GM23338 (cell line): ENCODE results near the gene NOX4. TPM values are rescaled to one million over a fixed set of nuclear protein-coding genes. Genes with fewer than 3 reads are reported as not detected.
"Not testable (repeated sequence)": the region's sequence is repeated elsewhere in the genome, so short reads cannot be mapped to it uniquely, and the experiment has no call there.

Experiments used
- ATAC-seq: fragments of 200-7000 bp; cut with Tn5 transposase; 3 replicates; pipeline ENCODE4 v1.9.1; 2020
- DNase-seq: peaks from one replicate; pipeline ENCODE4 v3.0.0-alpha.2; 2015; ENCODE audit warnings: low spot score
- H2AFZ ChIP-seq: fragments of 200-600 bp; sonication (generic); 2 replicates; pipeline ENCODE4 v1.8.0; 2016; ENCODE audit warnings: antibody characterized with exemption, mild to moderate bottlenecking, moderate library complexity
- H3F3A ChIP-seq: fragments of 200-600 bp; sonication (generic); replicated peaks from 2 replicates; pipeline ENCODE4 v1.8.0; 2017; ENCODE audit warnings: antibody characterized with exemption, mixed run types, low read depth
- H3K27ac ChIP-seq: fragments of 200-600 bp; sonication (generic); 2 replicates; pipeline ENCODE4 v1.6.1; 2016; ENCODE audit warnings: low read depth
- H3K27me3 ChIP-seq: fragments of 200-600 bp; sonication (generic); 2 replicates; pipeline ENCODE4 v1.8.0; 2016; ENCODE audit warnings: mild to moderate bottlenecking, mixed run types, moderate library complexity; ENCODE audit not compliant: insufficient read depth
- H3K36me3 ChIP-seq: fragments of 200-600 bp; sonication (generic); 2 replicates; pipeline ENCODE4 v1.8.0; 2016; ENCODE audit warnings: mild to moderate bottlenecking; ENCODE audit not compliant: insufficient read depth
- H3K4me1 ChIP-seq: fragments of 200-600 bp; sonication (generic); 2 replicates; pipeline ENCODE4 v1.8.0; 2016; ENCODE audit warnings: mild to moderate bottlenecking, moderate library complexity; ENCODE audit not compliant: insufficient read depth
- H3K4me2 ChIP-seq: fragments of 200-600 bp; sonication (generic); 2 replicates; pipeline ENCODE4 v1.7.1; 2017; ENCODE audit warnings: mixed run types
- H3K4me3 ChIP-seq: fragments of 200-600 bp; sonication (generic); 2 replicates; pipeline ENCODE4 v1.6.1; 2016; ENCODE audit warnings: mixed run types
- H3K79me2 ChIP-seq: fragments of 200-600 bp; sonication (generic); replicated peaks from 2 replicates; pipeline ENCODE4 v1.8.0; 2017; ENCODE audit warnings: mild to moderate bottlenecking; ENCODE audit not compliant: insufficient read depth
- H3K9me2 ChIP-seq: fragments of 200-600 bp; sonication (generic); 2 replicates; pipeline ENCODE4 v1.8.0; 2017; ENCODE audit not compliant: insufficient read depth
- H4K20me1 ChIP-seq: fragments of 200-600 bp; sonication (generic); replicated peaks from 2 replicates; pipeline ENCODE4 v1.8.0; 2017; ENCODE audit warnings: mild to moderate bottlenecking; ENCODE audit not compliant: insufficient read depth
- H3K27ac Mint-ChIP-seq: 2 replicates; pipeline ENCODE4 v1.8.0; 2020; ENCODE audit warnings: inconsistent platforms, mild to moderate bottlenecking, moderate library complexity, mixed read lengths
- H3K27me3 Mint-ChIP-seq: 3 replicates; pipeline ENCODE4 v1.8.0; 2022; ENCODE audit warnings: low read depth, mild to moderate bottlenecking, moderate library complexity, mixed read lengths, inconsistent platforms; ENCODE audit not compliant: insufficient read depth, poor library complexity
- H3K36me3 Mint-ChIP-seq: 3 replicates; pipeline ENCODE4 v1.8.0; 2021; ENCODE audit warnings: low read depth, mild to moderate bottlenecking, inconsistent platforms, moderate library complexity, mixed read lengths
- H3K4me1 Mint-ChIP-seq: 3 replicates; pipeline ENCODE4 v1.8.0; 2020; ENCODE audit warnings: mild to moderate bottlenecking, inconsistent platforms, mixed read lengths
- H3K4me3 Mint-ChIP-seq: 3 replicates; pipeline ENCODE4 v1.8.0; 2021; ENCODE audit warnings: moderate library complexity, mild to moderate bottlenecking, inconsistent platforms, mixed read lengths
- H3K9me3 Mint-ChIP-seq: 3 replicates; pipeline ENCODE4 v1.8.0; 2020; ENCODE audit warnings: moderate library complexity, mild to moderate bottlenecking, inconsistent platforms, mixed read lengths
- CREB1 ChIP-seq: fragments of 250-450 bp; sonication (Bioruptor Pico); IDR thresholded peaks from 2 replicates; pipeline ENCODE4 v1.5.0; 2020; ENCODE audit warnings: low read depth, mild to moderate bottlenecking, moderate library complexity
- EZH2phosphoT487 ChIP-seq: fragments of 200-600 bp; sonication (generic); IDR thresholded peaks from one replicate; pipeline ENCODE4 v1.8.1; 2018; ENCODE audit warnings: antibody characterized with exemption; ENCODE audit not compliant: unreplicated experiment
- ZNF331 ChIP-seq: fragments of 250-450 bp; sonication (Bioruptor Pico); IDR thresholded peaks from 2 replicates; pipeline ENCODE4 v1.5.0; 2020; ENCODE audit warnings: low read depth, mild to moderate bottlenecking, moderate library complexity
- polyA plus RNA-seq: library from polyadenylated mRNA; unstranded; fragments of >200 nt; fragmentation: Nextera tagmentation; extraction: Ambion mirVana; gene quantifications from 2 replicates; pipeline ENCODE4 v1.2.1, GENCODE V29; 2016
- total RNA-seq: library from RNA; depleted of rRNA; stranded (reverse); fragments of >200 nt; shearing (Covaris generic); gene quantifications from 2 replicates; pipeline ENCODE4 v1.2.3, GENCODE V29; 2014
- TF ChIP-seq, protein P1 (sequence below), 2 experiments: fragments of 200-600 bp in 1 of 2; sonication (generic) in 1 of 2; conservative IDR thresholded peaks; 2 replicates each; pipeline versions ENCODE4 v1.5.1 to v1.6.1; 2016 to 2017; ENCODE audit warnings: antibody characterized with exemption in 2 of 2, low read depth in 2 of 2, mild to moderate bottlenecking in 2 of 2, moderate library complexity in 1 of 2
- TF ChIP-seq, protein P2 (sequence below): IDR thresholded peaks from one replicate; pipeline ENCODE4 v1.6.1; 2018; ENCODE audit warnings: antibody characterized with exemption; ENCODE audit not compliant: unreplicated experiment

The NOX4 gene
- total and polyA plus RNA-seq, 2 experiments from 2014 or later, result 1.9 to 2.6 TPM

DNA sequence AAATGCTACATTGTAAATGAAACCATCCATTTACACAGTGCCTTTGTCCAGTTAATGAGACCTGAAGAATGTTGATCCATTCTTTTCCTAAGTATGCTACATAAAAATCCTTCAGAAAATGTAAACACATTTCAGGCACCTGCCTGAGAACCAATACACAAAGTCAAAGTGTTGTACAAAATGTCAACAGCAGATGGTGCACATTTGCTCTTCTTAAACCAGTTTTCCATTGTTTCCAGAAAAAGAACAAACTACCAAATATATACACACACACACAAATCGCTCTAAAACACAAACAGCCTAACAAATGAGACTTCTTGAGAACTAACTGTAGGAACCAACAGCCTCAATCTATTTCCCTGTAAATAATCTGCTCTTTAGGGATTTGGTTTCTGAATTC is 157.5 kb downstream of the NOX4 start:
- H3K27ac ChIP-seq, result not testable (repeated sequence)
- DNase-seq, result peak; percentile 23

DNA sequence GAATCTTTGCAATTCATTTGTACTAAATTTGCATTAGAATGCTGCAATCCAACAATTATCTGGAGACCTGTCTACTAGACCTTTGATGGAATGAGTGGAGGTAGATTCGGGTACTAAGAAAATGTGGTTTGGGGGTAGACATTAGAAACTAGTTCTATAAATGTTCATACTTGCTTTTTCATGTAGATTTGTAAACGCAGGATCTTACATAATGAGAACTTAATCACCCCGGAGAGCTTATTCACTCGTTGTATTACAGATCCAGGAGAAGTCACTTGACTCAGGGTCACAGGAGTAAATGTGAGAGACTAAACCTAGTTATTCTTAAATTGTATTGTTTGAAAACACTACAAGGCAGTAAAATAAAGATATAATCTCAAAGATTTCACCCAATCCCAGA is 159.2 kb downstream of the NOX4 start:
- not testable (repeated sequence) for H3K79me2 ChIP-seq, H3K36me3 Mint-ChIP-seq, H3K9me2 ChIP-seq, H3K27me3 ChIP-seq, H2AFZ ChIP-seq, ATAC-seq, H4K20me1 ChIP-seq, H3K27ac ChIP-seq, H3F3A ChIP-seq, H3K4me3 ChIP-seq, H3K36me3 ChIP-seq, H3K9me3 Mint-ChIP-seq, H3K27me3 Mint-ChIP-seq
- Mint-ChIP-seq H3K27ac (peak overlapping the region; percentile 78), H3K4me3 (peak overlapping the region; percentile 9; the same call in 2 of the 3 replicates), H3K4me1 (peaks cover 30% of the 10 kb centered on the region)
- peak overlapping the region; percentile 3 for H3K4me2 ChIP-seq
- H3K4me1 ChIP-seq, result peaks cover 23% of the 10 kb centered on the region
- DNase-seq, result peak; percentile 3

More for the DNA sequence above, 157.5 kb downstream of the NOX4 start:
- H3K9me3 Mint-ChIP-seq, H3K27me3 Mint-ChIP-seq, H3K4me2 ChIP-seq, ATAC-seq, H3K27me3 ChIP-seq, H2AFZ ChIP-seq, H3K4me3 ChIP-seq, H3K36me3 Mint-ChIP-seq, H4K20me1 ChIP-seq, H3K9me2 ChIP-seq, H3K79me2 ChIP-seq, H3K36me3 ChIP-seq, H3K4me3 Mint-ChIP-seq, H3F3A ChIP-seq: not testable (repeated sequence)
- TF ChIP-seq, protein P1, sequence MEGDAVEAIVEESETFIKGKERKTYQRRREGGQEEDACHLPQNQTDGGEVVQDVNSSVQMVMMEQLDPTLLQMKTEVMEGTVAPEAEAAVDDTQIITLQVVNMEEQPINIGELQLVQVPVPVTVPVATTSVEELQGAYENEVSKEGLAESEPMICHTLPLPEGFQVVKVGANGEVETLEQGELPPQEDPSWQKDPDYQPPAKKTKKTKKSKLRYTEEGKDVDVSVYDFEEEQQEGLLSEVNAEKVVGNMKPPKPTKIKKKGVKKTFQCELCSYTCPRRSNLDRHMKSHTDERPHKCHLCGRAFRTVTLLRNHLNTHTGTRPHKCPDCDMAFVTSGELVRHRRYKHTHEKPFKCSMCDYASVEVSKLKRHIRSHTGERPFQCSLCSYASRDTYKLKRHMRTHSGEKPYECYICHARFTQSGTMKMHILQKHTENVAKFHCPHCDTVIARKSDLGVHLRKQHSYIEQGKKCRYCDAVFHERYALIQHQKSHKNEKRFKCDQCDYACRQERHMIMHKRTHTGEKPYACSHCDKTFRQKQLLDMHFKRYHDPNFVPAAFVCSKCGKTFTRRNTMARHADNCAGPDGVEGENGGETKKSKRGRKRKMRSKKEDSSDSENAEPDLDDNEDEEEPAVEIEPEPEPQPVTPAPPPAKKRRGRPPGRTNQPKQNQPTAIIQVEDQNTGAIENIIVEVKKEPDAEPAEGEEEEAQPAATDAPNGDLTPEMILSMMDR (conservative IDR thresholded peaks at IDR 0.05; ENCODE audit: low read depth in 2 of 2), result peak; percentile 44 to 47; a peak in 3 of 4 replicates
- H3K27ac Mint-ChIP-seq, result peak overlapping the region; percentile 12; the same call in 1 of the 2 replicates
- H3K4me1 ChIP-seq, result peaks cover 18% of the 10 kb centered on the region
- H3K4me1 Mint-ChIP-seq, result peaks cover 19% of the 10 kb centered on the region; the same call in 2 of the 3 replicates

GRCh38 chr11:89327885-89328284 is 163.3 kb downstream of the NOX4 start:
- Histone ChIP-seq H3K4me3 (no peak overlapping the region), H3K4me1 (peaks cover 23% of the 10 kb centered on the region), H3K36me3 (no peaks in the 10 kb centered on the region), H3K4me2 (no peak overlapping the region), H2AFZ (0 out of 2 replicates have a peak overlapping the region, but pooled peaks have one; percentile 45), H4K20me1 (no peaks in the 10 kb centered on the region), H3K79me2 (no peaks in the 10 kb centered on the region), H3K9me2 (no peaks in the 10 kb centered on the region), H3K27ac (no peak overlapping the region), H3F3A (no peaks in the 10 kb centered on the region), H3K27me3 (no peaks in the 10 kb centered on the region)
- ATAC-seq (peak; percentile 41; the same call in 2 of the 3 replicates), DNase-seq (no peak)
- H3K27me3 Mint-ChIP-seq, result no peaks in the 10 kb centered on the region
- no peaks in the 10 kb centered on the region for H3K9me3 Mint-ChIP-seq
- peaks cover 24% of the 10 kb centered on the region for H3K4me1 Mint-ChIP-seq
- H3K4me3 Mint-ChIP-seq, result no peak overlapping the region
- no peaks in the 10 kb centered on the region for H3K36me3 Mint-ChIP-seq
- no peak overlapping the region for H3K27ac Mint-ChIP-seq
- no peak for TF ChIP-seq EZH2phosphoT487
- no peak for TF ChIP-seq ZNF331 (CRISPR knock-in tag)
- no peak for TF ChIP-seq CREB1
- TF ChIP-seq, protein P1 (conservative IDR thresholded peaks at IDR 0.05; ENCODE audit: low read depth in 2 of 2), result no peak
- TF ChIP-seq, protein P2, sequence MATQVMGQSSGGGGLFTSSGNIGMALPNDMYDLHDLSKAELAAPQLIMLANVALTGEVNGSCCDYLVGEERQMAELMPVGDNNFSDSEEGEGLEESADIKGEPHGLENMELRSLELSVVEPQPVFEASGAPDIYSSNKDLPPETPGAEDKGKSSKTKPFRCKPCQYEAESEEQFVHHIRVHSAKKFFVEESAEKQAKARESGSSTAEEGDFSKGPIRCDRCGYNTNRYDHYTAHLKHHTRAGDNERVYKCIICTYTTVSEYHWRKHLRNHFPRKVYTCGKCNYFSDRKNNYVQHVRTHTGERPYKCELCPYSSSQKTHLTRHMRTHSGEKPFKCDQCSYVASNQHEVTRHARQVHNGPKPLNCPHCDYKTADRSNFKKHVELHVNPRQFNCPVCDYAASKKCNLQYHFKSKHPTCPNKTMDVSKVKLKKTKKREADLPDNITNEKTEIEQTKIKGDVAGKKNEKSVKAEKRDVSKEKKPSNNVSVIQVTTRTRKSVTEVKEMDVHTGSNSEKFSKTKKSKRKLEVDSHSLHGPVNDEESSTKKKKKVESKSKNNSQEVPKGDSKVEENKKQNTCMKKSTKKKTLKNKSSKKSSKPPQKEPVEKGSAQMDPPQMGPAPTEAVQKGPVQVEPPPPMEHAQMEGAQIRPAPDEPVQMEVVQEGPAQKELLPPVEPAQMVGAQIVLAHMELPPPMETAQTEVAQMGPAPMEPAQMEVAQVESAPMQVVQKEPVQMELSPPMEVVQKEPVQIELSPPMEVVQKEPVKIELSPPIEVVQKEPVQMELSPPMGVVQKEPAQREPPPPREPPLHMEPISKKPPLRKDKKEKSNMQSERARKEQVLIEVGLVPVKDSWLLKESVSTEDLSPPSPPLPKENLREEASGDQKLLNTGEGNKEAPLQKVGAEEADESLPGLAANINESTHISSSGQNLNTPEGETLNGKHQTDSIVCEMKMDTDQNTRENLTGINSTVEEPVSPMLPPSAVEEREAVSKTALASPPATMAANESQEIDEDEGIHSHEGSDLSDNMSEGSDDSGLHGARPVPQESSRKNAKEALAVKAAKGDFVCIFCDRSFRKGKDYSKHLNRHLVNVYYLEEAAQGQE, result no peak
